Loucy (cell line): ENCODE measurements around the gene ACTG1.

ENCODE experiments used
- CTCF ChIP-seq: fragments of 200-600 bp; sonication (generic); conservative IDR thresholded peaks from 2 replicates; pipeline ENCODE4 v1.5.1; 2014; ENCODE audit warnings: mild to moderate bottlenecking, antibody characterized with exemption, low read length
- EZH2phosphoT487 ChIP-seq: fragments of 200-600 bp; IDR thresholded peaks from 2 replicates; pipeline ENCODE4 v1.6.1; 2018; ENCODE audit warnings: antibody characterized with exemption, mild to moderate bottlenecking, moderate library complexity, borderline replicate concordance

GRCh38 chr17:81534157-81535006, 21.8 kb upstream of the ACTG1 start:
- TF ChIP-seq CTCF = no peak
- no peak for TF ChIP-seq EZH2phosphoT487
